HPDE6-E6E7 (cell line): ENCODE data around the gene CRYGB.
A peak's percentile ranks its signal among the peaks of the same experiment; 100 is the strongest.

Experiments used
- DNase-seq: peaks from one replicate; pipeline ENCODE4 v3.0.0; 2011; ENCODE audit warnings: missing footprints; ENCODE audit errors: extremely low spot score

The CRYGB gene, protein sequence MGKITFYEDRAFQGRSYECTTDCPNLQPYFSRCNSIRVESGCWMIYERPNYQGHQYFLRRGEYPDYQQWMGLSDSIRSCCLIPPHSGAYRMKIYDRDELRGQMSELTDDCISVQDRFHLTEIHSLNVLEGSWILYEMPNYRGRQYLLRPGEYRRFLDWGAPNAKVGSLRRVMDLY

DNA sequence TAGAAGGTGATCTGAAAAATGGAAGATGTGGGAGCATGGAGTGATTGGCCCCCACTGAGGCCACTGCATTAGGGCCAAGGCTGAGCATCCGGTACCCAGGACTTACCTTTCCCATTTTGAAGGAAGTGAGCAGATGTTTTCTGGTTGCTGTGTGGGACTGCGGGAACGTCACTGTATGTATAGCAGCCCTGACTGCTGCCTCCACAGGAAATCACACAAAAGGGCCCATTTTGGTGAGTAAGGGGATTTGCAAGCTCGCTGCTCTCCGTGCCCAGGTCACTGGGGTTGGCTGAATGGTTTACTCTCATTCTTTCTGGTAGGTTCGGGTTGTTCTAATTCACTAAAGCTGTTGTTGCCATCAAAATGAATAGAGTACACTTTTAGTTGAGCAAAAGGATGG is at the start of gene CRYGB:
Gene CRYGB (minus strand): TSS at position 153 of the 400 bp plus-strand sequence. CDS start 38 bp downstream, at position 115.
- DNase-seq: no peak

DNA sequence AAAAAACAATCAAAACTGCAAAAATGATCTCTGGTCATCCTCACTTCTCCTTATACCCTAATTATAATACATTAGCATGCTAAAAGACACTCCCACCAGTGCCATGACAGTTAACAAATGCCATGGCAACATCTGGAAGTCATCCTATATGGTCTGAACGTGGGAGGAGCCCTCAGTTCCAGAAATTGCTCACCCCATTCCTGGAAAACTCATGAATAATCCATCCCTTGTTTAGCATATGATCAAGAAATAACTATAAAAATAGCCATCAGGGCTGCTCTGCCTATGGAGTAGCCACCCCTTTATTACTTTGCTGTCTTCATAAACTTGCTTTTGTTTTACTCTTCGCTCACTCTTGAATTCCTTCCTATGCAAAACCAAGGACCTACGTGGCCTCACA is 49.6 kb upstream of the CRYGB start:
- no peak for DNase-seq

DNA sequence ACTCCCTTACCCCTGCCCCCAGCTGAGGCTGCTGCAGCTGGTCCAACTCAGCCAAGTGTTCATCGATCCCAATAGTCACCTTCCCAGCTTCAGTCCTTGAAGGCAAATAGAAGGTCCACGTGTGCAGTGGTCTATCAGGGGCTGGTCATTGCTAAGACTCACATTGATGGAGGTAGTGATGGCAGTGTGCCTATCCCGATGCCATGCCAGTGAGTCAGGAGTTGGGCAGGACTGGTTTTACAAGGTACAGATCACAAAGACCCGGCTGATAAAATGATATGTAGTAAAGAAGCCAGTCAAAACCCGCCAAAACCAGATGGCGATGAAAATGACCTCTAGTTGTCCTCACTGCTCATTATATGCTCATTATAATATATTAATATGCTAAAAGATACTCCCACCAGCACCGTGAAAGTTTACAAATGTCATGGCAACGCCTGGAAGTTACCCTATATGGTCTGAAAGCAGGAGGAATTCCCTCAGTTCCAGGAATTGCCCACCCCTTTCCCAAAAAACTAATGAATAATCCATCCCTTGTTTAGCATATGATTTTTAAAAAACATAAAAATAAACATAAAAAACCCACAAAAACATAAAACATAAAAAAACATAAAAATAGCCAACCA is 46.8 kb upstream of the CRYGB start:
- peak; percentile 25 for DNase-seq

DNA sequence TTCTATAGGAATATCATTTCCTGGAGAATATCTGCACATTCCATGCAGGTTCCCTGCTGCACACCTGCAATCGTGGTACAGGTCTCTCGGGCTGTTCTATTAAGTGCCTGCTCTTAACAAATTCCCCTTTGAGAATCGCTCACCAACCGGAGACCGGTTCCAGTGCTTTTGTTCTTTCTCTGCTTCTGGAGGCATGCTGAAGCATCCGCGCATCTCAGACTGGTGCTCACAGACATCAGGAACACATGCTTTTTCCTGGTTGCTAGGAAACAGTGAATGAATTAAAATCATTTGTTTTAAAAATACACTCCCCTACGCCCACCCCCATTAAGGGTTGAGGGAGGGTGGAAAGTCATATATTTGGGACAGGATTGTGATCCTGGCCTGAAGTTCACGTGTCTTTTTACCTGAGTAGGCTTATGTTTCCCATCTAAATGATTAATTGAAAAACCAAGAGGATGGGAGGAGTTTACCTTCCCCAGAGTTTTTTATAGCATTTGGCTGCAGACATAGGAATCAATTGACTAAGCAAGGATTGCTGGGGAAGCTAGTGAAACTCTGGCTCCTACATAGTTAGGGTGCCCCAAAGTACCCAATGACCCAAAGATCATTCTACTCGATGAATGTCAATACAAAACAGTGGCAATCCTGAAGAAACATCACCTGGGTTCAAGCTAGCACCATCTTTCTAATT is 44.0 kb upstream of the CRYGB start, which contains the start of gene C2orf80:
Gene C2orf80 (minus strand): TSS at position 221 of the 694 bp plus-strand sequence. CDS start 3,044 bp downstream, outside the sequence.
- DNase-seq: no peak

DNA sequence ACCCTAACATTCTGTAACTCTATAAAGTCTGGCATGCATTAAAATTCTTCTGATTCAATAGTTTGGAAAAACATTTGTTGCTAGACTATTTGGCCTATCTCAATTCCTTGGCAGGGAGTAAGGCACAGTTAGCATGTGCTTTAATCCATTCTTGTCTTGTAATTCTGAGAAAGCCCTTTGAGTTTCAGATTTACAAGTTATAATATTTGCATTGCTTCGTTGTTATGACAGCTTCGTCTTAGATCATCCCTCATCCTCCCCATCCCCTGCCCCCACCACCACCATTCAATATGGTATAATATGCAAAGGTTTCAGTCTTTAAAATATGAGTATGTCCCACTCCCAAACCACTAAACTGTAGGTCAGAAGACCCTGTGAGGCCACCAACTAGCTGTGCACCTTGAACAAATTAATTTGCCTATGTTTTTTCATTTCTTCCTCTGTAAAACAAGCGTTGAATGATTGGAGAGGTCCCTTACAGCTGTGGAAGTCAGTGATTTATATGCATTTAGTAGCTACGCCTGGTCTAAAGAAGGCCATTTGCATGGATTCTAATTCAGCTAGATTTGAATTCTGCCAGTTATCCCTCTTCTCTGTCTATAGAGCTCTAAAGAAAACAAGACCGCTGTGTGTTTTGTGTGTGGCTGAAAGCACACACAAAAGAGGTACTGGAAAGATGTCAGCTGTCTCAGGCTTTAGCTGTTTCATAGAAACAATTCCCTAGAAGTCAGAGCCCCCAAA is 43.3 kb upstream of the CRYGB start:
- DNase-seq: no peak

DNA sequence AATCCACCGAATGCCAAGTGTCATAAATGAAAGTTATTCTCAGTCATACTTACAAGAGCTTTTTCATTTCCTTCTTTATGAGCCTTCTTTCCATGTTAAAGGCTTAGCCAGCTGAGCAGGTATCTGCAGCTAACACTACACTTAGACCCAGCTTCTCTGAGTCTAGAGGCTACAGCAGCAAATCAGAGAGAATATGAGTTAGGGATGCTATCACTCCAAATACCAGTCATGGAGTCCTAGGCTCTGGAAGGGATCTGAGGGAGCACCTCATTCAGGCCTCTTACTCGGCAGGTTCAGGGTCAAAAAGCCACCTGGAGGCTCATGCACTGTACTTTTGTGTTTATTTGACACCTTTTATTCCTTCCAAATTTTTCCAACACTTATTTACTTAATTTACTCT is 40.9 kb upstream of the CRYGB start:
- DNase-seq: no peak

DNA sequence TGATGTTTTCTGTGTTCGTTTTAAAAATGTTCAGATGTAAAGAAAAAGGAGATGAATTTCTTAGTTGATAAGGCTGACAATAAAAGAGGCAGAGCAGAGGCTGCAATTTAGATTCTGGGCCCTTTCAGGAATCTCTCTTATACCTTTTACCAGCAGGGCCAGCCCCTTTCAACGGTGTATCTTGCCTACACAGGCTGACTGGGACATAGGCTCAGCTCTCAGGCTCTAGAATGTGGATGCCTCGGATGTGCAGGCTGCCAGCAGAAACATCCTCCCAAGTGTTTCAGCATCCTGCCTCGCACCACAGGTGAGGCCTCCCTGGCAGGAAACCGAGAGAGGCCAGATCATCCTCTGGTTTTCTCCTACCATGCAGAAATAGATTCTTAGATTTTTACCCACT is 40.5 kb upstream of the CRYGB start:
- no peak for DNase-seq

DNA sequence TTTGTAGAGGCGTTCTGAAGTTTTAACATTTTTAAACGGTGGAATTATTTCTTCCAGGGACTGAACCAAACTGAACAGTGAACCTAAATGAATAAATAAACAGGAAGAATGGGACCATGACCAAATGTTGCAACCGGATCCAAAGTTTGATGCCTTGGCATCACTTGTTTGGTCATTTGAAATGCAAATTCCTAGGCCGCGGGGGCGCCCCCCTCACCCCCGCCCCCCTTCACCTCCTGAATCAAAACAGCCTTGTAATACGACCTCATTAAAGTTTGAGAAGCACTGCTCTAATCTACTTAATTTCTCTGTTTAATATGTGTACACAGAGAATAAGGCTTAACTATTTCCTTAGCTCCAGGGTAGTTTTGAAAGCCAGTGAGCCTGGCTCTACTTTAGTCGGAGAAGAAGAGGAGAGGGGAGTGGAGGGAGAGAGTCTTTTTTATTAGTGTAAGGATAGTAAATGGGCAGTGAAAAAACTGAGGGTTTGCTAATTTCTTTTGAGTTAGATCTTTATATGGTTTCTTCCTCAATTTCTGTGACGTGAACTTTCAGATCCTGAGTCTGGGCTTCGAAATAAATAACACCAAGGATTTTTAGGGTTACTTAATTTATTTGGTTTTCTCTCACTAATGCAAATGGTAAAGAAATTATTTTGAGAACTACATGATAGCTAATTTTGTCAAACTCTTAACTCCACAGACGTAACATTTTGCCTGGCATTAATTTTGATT is 38.2 kb upstream of the CRYGB start:
- DNase-seq: no peak

DNA sequence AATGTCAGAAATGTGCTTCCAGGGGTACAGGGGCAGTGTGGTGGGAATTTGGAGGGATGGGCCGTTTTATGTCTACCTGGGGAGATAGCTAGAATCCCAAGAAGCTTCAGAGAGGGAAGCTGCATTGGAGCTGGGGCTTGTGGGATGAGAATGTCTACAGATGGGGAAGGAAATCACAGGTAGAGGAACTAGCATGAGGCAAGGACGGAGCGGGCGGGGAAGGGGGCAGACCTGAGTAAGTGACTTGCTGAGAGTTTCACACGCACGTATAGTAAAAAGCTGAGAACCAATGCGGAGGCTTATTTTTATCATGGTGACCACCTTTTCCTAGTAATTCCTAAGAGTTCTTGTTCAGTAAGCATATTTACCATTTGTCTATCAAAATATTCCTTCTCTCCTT is 37.6 kb upstream of the CRYGB start:
- no peak for DNase-seq

DNA sequence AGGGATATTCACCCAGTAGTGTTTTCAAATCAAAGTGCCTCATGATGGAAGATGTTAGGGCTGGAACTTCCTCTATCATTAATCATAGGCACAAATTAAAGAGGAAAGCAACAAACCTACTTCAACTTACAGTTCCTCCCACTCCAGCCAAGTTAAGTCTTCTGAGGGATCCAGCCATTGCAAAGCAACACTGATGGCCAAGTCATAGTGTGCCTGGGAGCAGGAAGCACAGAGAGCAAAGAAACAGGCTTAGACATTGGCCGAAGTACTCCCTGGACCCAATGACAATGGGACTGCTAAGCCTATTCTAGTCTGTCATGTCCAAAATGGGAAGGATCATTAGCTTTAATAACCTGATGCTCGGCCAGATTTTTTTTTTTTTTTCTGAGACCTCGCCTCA is 36.9 kb upstream of the CRYGB start:
- no peak for DNase-seq

DNA sequence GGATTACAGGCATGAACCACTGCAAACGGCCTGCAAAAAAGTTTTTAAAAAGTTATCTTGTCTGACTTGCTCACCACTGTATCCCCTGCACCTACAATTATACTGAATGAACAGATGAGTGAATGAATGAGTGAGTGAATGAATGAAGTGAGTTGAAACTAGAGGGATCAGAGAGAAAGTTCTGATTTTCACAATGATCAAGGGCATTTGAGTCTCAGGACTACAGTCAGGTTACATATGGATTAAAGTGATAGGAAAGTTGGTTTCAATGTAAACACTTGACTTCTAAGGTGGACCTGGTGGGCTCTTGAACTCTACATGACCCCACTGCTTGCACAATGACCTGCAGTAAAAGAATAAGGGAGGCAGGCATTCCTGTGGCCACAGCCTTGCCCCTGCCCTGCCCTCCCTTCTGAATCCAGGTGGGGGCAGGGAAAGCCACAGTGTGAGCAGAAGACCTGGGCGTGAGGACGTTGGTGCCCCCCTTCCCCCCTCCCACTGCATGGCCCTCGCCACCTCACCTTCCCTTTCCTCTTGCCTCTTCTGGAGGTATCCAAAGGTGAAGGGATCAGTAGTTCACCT is 33.2 kb upstream of the CRYGB start:
- DNase-seq: no peak

DNA sequence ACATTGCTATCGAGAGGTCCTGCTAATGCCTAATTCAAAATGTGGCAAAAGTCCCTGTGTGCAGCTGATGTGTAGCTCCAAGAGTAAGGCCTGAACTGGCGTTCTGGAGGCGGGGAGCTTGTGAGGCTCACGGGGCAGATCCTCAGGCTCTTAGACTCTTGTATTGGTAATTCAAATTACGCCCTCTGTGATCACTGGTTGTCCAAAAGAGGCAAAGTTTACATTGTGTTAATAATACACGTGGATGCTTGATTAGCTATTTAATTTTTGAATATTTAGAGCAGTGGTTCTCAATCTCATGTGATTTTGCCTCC is 29.8 kb upstream of the CRYGB start:
- DNase-seq: no peak

DNA sequence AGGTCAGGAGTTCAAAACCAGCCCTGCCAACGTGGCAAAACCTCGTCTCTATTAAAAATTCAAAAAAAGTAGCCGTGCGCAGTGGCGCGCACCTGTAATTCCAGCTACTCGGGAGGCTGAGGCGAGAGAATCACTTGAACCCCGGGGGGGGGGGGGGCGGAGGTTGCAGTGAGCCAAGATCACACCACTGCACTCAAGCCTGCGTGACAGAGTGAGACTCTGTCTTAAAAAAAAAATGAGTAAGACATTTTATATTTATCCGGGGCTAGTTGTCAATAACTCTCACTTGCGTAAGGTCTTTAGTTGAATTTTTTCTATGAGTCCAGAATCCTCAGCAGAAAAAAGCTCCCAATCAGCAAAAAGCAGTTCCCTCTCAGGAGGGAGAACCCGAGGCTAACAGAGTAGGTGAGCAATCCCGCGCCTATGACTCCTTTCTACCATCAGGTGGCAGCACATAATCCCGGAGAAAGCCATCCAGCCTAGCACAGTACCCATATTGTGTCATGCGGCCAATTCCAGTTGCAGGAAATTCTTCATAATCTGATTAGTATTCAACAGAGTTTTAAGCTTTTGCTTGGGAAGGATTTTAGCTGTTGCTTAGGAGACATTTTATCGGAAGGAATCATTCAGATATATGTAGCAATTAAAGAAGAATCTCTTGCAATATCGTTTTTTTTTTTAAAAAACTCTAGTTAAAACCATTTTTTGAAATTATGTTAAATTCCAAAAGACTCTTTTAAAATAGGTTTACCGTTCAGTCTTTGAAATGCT is 29.3 kb upstream of the CRYGB start:
- DNase-seq: peak; percentile 82

DNA sequence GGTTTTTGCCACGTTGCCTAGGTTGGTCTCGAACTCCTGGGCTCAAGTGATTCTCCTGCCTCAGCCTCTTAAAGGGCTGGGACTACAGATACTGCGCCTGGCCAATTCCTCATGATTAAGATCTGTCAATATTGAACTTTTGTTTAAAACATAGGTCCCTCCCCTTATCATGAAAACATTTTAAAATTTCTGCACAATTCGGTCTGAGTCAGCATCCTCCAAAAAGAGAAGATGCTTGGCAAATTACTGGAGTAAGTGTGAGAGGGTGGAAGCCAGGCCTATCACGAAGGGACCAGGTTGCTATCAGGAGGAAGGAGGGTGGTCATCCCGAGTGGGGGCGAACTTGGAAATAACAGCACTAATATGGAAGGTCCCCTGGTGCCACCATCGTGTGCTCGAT is 28.2 kb upstream of the CRYGB start:
- DNase-seq: no peak

DNA sequence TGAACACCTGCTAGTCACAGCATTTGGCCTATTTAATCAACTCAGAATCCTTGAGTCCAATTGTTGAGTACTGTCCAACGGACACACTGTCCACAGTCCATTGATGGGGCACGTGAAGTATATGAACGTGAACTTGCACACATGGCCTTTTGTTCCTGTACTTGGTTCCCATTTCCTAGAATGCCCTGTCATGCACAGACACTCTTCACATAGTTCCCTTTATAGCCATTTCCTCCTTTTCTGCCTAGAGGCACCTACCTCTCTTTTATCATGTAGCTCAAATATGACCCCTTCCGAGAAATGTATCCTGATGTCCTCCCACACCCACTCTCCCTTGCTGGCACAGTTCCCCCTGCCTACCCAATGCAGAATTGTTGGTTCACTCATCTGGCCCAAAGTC is 26.2 kb upstream of the CRYGB start:
- no peak for DNase-seq

DNA sequence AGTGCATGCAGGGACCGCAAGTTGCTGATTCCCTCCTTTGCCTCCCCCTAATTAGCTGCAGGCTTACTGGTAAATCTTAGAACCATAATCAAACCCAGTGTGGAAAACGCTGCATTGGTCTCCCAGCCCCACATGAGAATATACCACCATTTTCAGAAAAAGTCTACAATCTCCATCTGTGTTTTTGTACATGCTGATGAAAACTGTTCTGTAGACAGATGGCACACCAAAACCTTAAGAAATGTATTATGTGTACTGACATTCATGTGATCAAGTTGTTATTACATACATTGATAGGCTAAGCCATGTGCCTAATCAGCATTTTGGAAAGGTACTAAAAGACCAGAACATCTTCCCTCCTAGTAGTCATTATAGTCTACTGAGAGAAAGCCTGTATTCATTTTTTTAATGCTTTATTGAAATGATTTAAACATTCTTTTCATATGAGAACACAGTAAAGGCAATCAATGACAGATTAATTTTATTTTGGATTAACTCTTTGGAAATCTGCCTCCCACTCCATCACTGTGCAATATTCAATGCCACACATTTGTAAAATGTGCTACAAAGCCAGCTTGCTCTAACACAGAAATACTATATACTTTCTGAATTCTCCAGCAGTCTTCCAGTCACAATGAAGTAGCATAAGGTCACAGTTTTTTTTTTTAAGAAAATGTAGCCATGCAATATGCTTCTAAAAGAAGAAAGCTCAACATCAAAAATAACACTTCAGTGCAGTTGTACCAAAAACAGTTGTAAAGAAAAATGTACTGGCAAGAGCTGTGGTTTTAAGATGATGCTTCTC is 19.2 kb upstream of the CRYGB start:
- no peak for DNase-seq

DNA sequence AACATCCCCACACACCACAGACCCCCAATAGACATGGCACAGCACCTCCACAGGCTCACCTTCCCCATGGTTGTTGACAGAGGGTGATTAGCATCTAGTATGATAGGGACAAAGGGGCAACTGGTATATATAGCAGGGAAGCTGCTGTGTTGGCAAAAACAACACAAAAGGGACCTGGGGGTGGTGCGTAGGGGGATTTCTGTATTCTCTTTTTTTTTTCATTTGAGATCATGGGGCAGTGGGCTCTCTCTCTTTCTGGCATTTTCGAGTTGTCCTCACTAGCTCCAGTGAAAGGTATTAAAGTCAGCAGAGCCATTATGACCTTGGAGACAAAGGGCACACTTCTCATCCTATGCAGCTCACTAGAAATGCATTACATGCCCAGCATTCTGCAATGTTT is 17.5 kb upstream of the CRYGB start, which contains the start of gene CRYGA:
Gene CRYGA (minus strand): TSS at position 101 of the 400 bp plus-strand sequence. CDS start 33 bp downstream, at position 68.
- no peak for DNase-seq

DNA sequence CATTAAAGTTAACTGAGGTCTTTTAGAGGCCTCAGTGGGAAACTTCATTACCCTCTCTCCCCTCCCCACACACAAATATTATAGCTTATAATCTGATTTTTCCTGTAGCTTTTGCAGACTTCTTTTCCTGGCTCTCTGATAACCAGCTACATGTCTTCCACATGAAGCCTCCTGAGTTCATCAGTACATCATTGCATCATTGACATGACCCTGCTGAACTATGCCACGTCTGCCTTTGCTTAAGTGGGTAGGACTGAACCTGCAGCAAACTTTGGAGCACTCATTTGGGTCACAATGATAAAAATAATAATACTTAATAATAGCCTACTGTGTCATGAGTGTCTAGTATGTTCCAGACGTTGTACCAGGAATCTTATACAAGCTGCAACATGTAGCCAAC is 10.5 kb upstream of the CRYGB start:
- no peak for DNase-seq

DNA sequence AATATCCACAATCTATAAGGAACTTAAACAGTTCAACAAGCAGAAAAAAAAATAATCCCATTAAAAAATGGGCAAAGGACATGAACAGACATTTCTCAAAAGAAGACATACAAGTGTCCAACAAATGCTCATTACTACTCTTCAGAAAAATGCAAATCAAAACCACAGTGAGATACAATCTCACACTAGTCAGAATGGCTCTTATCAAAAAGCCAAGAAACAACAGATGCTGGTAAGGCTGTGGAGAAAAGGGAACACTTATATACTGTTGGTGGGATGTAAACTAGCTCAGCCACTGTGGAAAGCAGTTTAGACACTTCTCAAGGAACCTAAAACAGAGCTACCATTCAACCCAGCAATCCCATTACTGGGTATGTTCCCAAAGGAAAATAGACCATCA is 7.2 kb upstream of the CRYGB start:
- no peak for DNase-seq

DNA sequence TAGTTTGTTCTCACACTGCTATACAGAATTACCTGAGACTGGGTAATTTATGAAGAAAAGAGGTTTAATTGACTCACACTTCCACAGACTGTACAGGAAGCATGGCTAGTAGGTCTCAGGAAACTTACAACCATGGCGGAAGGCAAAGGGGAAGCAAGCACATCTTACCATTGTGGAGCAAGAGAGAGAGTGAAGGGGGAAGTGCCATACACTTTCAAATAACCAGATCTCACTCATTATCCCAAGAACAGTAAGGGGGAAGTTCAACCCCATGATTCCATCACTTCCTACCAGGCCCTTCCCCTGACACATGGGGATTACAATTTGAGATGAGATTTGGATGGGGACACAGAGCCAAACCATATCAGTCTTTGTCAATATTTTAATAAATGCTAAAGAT is 5.0 kb upstream of the CRYGB start:
- DNase-seq: no peak
